ENCODE results near the gene TMEM229B.
"Not testable (repeated sequence)": the region's sequence is repeated elsewhere in the genome, so short reads cannot be mapped to it uniquely, and the experiment has no call there.

TMEM229B gene

DNA sequence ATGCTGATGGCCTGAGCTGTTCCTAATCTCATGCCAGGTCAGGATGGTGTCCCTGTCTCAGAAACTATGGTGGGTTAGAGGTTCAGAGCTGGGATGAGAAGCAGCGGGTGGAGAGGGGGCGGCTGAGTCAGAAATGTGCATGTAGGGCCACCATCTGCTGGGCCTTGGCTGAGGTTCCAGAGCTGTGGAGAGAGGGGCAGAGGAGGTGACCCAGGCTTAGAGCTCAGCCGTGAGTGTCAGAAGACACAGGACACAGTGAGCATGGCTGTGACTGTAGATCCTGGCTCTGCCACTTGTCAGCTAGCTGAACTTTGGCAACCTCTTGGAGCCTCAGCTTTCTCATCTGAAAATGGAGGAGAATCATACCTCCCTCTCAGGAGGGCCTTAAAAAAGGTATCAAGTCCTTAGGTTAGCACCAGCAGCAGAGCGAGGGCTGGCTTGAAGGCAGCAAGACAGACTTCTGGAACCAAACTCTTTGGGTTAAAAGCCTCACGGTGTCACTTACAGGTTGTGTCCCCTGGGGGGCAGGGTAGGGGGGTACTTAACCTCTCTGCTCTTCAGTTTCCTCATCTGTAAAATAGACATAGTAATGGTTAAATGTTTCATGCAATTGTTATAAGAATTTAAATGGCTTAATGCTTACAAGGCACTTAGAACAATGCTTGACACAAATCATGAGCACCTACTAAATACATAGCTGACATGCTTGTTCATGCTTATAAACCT is 34.8 kb downstream of the TMEM229B start:
- DNase-seq (ENCODE audit: low read depth): no peak

DNA sequence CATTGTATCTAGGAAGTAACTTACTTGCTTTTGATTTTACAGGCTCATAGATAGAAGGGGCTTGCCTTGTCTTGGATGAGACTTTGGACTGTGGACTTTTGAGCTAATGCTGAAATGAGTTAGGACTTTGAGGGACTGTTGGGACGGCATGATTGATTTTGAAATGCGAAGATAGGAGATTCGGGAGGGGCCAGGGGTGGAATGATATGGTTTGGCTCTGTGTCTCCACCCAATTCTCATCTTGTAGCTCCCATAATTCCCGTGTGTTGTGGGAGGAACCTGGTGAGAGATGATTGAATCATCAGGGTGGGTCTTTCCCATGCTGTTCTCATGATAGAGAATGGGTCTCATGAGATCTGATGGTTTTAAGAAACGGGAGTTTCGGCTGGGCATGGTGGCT is 36.9 kb downstream of the TMEM229B start:
- DNase-seq (ENCODE audit: low read depth): not testable (repeated sequence)

DNA sequence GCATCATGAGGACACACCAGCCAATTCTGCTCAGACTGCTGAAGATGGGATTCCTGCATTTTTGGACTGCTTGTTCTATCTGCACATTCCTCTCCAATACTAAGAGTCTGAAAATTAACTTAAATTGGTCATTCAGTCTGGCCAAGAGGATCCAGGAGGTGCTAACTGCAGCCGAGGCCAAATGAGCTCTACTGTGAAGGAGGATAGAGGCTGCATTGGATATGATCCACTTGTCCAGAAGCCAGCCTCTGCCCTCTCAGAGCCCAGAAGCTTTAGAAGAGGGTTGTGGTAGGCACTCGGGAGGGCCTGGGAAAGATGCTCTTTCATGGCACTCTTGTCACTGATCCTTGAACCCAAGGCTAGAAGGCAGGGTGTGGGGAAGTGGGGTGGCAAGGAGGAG is 39.4 kb downstream of the TMEM229B start:
- DNase-seq (ENCODE audit: low read depth): no peak

DNA sequence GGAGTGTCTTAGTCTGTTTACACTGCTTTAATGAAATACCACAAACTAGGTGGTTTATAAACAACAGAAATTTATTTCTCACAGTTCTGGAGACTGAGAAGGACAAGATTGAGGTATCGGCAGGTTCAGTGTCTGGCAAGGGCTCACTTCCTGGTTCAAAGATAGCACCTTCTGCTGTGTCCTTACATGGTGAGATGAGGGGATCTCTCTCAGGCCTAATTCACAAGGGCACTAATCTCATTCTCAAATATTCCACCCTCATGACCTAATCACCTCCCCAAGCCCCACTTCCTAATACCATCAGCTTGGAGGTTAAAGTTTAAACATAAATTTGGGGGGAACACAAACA is 41.5 kb downstream of the TMEM229B start:
- no peak for DNase-seq (ENCODE audit: low read depth)

DNA sequence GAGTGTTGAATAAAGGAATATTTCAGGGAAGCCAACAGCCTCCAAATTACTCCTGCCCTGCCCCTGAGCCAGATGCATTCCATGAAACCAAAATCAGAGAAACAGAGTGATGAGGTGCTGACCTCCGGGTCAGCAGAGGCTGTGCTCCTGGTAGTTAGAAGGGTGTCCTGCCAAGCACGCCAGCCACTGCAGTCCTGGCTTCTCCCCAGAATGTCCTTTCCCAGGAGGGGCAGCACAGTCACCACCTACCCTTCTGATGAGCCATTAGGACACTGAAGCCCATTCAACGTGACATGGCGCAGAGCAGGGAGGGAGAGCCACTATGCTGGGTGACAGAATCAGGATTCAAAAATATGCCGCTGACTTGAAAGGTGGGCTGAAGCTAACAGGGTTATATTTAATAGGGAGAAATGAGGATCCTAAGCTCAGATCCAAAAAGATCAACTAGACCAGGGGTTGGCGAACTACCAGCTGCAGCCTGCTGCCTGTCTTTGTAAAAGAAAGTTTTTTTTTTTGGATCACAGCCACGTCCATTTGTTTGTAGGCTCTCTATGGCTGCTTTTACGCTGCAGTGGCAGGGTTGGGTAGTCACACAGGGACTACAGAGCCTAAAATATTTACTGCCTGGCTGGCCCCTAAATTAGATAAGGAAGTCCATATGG is 42.0 kb downstream of the TMEM229B start:
- no peak for DNase-seq (ENCODE audit: low read depth)

DNA sequence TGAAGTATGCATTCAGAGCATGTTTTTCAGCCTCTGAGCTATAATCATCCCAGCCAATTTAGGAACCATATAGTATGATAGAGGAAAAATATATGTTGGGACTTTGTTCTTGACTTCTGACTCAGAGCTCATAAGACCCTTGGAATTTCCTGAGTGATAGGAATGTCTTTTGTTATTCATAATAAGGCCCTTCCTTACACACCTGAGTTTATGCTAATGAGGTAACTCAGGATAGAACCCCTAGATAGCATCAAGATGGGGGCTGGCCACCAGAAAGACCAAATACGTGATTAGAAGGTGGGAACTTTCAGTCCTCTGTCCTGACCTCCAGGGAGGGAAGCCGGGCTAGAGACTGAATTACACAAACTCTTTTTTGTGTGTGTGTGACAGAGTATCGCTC is 44.1 kb downstream of the TMEM229B start:
- no peak for DNase-seq (ENCODE audit: low read depth)

DNA sequence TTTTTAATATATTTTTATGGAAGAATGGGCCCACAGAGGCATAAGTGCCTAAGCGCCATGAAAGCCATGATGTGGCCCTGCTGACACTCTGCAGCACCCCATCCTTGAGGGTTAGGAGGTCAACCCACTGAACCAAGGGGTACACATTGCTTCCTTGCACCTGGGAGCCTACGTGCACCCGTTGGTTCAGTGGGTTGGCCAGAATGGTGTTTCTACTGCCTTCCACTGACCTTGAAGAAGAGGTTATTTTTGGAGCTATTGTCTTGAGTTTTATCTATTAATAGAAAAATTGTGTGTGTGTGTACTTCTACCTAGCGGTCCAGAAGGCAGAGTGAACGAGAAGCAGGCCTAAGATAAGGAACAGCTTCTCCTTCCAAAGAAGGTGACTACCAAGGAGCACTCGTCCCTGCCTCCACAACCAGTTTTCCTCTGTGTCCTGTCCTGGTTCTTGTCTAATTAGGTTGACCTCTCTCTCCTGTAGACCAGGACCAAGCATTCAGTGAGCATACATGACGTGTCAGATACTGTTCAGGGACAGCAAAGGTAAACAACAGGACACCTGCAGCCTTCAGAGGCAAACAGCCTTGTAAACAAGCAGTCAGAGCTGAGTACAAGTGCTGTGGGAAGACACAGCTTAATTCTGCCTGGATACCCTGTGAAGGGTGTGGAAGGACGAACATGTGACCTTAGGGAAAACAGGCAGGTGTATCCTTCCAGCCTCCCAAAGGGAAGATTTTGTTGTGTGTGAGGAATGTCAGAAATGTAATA is 46.2 kb downstream of the TMEM229B start:
- DNase-seq (ENCODE audit: low read depth): no peak

DNA sequence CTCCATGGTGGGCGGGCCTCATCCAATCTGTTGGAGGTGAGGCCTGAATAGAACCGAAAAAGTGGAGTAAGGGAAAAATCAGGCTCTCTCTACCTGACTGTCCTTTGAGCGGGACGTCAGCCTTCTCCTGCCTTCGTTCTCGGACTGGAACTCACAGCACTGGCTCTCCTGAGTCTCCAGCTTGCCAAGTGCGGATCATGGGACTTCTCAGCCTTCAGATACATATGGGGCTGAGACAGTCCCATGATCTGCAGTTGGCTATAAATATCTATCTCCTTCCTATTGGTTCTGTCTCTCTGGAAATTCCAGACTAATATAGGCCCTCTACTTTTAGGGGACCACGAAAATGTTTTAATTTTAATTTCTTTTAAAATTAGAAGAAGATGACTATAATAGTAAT is 46.8 kb downstream of the TMEM229B start:
- DNase-seq (ENCODE audit: low read depth): no peak

DNA sequence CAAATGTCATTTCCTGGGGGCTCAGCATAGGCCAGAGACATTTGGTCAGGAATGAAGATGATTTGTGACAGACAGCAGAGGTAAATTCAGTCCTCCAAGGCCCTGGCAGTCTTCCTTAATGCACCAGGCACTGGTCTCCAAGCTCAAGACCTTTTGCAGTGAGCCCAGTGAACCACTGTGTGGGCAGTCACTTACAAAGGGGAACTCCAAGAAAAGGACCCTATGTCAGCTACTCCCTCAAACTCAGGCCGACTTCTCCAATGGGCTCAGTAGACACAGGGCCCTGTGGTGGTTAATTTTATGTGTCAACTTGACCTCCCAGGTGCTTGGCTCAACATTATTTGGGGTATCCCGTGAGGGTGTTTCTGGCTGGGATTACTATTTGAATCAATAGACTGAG is 47.3 kb downstream of the TMEM229B start:
- no peak for DNase-seq (ENCODE audit: low read depth)

DNA sequence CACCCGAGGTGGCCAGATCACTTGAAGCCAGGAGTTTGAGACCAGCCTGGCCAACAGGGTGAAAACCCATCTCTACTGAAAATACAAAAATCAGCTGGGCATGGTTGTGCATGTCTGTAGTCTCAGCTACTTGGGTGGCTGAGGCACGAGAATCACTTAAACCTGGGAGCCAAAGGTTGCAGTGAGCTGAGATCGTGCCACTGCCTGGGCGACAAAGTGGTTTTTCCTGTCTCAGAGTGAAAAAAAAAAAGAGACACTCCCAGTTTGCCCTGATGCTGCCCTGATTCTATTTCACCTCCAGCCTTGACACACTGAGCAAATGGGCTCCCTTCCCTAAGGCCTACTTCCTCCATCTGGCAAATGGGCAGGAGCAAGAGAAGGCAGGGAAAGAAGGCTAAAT is 48.0 kb downstream of the TMEM229B start:
- no peak for DNase-seq (ENCODE audit: low read depth)

DNA sequence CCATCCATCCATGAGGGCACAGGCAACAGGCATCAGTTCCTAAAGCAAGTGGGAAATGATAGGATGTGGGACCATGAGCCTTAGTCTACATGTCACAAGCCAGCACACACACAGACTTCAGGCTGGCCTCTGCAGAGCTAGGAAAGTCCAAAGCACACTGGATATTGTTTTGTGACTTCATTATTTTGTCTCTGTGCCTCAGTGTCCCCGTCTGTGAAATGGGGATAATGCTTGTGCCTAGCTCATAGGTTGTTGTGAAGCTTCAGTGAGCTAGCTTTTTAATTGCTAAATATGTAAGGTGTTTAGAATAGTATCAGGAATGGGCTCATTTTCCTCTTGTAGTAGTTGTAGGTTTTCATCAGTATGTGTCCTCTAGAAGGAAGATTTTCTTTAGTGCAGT is 49.6 kb downstream of the TMEM229B start:
- no peak for DNase-seq (ENCODE audit: low read depth)

DNA sequence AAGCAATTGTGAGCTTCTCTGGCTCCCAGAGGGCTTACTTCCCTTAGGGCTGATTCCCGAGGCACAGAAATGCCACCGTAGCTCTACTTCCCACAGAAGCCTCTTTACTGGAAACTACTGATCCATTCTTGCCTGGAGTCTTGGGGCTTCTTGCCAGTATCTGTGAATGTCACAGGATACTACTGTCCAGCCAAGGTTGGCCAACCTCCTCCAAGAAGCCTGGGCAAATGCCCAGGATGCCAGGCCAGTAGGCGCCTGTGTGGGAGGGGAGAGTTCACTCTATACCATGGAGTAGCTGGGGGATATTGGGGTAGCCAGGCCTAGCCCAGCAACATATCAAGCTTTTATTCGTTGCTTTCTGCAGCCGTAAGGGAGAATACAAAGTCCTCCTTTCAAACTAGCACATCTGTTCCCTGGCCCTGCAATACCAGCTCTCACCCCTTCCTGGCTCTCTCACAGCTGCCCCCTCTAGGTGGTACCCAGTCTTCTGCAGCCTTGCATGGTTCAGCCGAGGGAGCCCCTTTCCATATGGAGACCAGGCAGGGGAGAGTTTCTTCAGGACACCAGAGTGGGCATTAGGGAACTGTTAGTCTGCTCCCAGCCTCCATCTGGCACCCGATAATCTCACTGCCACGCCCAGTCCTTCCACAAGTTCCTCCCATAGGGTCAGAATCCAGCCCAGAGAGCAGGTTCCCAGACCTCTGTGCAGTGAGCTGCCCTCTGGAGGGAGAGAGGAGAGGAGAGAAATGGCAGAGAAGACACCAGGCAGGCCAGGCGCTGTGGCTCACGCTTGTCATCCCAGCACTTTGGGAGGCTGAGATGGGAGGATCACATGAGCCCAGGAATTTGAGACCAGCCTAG is 52.3 kb downstream of the TMEM229B start:
- DNase-seq (ENCODE audit: low read depth): peak; percentile 57

DNA sequence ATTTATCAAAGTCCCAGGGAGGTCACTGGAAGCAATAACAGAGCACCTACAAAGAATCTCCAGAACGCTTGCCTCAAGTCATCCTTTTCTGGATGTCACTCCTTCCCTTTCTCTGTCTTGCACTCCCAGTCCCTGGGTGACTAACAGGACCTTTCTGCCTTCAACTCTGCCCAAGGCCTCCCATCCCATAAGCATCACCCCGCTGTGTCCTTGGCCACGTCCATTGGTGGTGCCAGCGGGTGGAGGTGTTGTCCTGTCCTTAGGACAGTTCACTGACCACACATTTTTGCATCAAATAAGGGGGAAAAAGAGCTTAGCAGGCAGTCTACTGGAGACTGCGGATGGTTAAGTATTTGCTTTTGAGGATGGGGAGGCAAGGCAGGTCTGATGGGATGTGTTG is 52.9 kb downstream of the TMEM229B start:
- no peak for DNase-seq (ENCODE audit: low read depth)

DNA sequence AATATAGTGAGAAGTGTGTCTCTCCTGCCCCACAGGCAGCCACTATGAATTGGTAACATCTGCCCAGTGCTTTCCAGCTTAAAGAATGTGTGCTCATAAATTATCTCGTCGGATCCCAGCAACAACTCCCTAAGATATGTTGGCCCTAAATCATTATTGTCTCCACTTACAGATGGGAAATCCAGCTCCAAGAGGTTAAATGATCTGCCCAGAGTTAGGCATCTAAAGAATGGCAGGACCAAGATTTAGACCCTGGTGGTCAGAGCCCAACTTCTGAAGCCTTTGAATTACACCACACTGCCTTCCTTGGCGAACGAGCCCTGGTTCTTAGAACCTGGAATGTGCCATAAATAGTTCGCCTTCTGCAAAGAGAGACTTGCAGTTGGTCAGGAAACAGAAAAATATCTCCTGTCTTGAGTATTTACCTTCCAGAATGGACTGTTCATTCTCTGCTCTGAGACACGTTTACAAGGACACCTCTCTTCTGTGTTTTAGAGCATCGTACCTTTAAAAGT is 56.4 kb downstream of the TMEM229B start:
- no peak for DNase-seq (ENCODE audit: low read depth)

DNA sequence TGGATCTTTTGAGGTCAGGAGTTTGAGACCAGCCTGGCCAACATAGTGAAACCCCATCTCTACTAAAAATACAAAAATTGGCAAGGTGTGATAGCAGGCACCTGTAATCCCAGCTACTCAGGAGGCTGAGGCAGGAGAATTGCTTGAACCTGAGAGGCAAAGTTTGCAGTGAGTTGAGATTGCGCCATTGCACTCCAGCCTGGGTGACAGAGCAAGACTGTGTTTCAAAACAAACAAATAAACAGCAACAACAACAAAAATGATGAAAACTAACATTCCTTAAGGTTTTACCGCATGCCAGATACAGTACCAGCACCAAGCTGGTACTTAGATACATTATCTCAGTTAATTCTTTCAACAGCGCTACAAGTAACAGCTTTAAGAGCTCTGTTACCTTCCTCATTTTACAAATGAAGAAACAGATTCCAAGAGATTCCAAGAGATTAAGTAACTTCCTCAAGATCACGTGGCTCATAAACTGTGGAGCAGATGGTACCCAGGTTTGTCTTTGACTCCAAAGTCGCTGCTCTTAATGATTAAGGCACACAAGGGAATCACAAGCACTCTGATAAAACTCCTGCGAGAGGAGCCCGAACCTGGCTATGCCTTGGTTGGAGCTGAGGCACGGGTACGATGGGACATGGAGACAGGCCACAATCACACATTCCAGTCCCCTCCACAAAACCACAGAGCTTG is 58.9 kb downstream of the TMEM229B start:
- DNase-seq (ENCODE audit: low read depth): no peak

DNA sequence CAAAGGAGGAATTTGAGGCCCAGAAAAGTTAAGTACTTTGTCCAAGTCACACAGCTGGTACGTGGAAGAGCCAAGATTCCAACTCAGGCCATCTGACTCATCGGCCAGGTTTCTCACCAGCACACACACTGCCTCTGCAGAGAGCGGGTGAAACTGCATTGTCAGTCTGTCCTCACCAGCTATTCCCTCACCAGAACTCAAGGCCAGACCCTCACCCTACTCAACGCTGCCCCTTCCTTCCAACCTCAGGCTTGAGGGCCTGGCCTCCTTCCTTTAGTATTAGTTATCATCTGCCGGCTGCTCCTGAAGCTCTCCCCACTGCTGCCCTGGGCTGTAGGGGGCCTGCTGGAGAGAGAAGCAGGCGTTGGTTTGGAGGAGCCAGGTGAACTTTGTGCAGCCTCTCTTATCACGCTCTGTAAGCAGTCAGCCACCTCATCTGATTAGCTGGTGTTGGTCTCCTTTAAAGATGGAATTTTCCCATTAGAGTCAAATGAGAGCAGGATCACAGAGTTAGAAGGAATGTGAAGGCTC is 60.0 kb downstream of the TMEM229B start:
- peak; percentile 31 for DNase-seq (ENCODE audit: low read depth)

DNA sequence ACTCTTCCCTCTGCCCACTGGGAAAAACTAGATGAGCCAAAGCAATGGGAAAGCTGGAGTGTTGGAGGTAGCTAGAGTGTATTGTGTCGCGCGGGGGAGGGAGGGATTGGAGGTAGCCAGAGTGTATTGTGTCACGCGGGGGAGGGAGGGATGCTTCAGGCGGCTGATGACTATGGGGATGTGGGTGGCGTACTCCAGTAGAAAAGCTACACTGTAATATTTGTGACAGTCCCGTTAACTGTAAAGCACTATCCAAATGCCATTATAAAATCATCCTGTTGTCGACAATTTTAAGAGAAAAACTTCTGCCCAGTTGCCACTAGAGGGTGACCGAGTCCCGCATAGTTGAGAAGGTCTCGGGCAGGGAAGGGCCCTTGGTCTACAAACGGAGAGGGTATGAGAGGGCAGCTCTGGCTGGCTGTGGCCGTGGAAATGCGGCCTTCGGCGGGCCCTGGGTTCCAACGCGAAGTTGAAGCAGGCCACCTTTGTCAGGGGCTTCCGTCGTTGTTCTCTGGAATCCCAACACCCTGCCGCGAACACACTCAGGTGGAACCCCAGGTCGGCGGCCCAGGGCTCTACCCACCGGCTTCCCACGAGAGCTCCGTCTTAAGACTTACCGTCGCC is 61.4 kb downstream of the TMEM229B start:
- peak; percentile 69 for DNase-seq (ENCODE audit: low read depth)

DNA sequence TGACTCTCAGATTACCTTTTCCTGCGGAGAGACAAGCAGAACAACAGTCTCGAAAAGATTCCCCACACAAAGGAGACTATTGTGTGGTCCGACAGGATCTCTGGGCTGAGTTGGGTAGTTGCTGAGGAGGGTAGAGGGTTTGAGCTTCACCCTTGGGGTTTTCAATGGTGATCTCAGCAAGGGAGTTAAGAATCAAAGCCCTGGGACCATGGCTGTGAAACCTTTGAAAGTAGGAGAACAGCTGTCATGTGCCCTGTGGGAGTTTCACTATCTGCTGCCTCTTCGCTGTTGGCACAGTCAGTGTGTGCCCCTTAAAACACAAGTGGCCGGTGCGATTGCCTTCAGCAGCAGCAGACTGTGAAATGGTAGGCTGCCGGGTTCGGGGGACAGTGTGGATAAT is 62.4 kb downstream of the TMEM229B start:
- no peak for DNase-seq (ENCODE audit: low read depth)

DNA sequence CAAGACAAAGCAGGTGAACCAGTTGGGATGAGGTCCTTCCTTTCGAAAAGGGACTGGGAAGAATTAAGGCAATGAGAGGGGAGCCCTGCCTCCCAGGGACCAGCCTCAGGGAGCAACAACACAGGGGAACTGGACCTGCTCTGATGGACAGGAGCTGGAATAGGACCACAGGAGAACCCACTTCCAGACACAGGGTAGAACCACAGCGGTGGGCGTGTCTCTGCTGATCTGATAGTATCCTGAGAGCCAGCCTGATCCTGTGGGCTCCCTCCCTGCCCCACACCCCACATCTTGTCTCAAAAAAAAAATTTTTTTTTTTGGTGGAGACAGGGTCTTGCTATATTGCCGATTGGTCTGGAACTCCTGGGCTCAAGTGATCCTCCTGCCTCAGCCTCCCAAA is 62.9 kb downstream of the TMEM229B start:
- no peak for DNase-seq (ENCODE audit: low read depth)

DNA sequence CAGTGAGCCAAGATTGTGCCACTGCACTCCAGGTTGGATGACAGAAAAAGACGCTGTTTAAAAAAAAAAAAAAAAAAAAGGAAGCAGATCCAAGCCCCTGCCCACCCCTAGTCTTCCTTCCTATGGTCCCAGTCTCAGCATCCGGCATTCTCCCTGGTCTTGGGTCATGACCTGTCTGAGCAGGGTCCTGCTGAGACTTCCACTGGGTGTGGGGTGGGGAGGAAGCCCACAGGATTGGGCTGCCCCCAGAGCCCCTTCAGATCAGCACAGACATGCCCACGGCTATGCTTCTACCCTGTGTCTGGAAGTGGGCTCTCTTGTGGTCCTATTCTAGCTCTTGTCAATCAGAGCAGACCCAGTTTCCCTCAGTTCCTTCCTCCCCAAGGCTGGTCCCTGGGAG is 64.0 kb downstream of the TMEM229B start:
- no peak for DNase-seq (ENCODE audit: low read depth)

DNA sequence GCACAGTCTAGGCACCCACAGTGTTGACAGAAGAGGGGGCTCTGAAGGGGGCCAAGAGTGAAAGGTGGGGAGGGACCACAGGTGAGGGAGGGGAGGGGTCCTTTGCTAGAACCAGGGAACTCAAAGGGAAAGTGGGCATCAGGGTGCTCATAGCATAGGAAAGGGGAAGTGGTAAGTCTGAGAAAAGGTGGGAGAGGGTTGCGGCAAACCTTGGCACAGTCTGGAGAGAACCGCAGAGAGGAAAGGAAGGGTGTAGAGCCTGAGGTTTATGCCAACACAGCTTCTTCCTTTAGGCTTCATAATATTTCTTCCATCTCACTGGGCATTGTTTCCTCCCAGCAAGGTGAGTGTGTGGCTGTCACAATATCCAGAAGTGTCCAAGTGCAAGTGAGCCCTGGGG is 65.1 kb downstream of the TMEM229B start:
- DNase-seq (ENCODE audit: low read depth): no peak

Measured in fibroblast of gingiva (primary cell).